Mononuclear cell (primary cell): ENCODE data around the gene STMP1. TPM values are rescaled to one million over a fixed set of nuclear protein-coding genes. Genes with fewer than 3 reads are reported as not detected.

ENCODE experiments used
- H3K27me3 ChIP-seq: 2 replicates; pipeline ENCODE4 v1.6.0; 2011; ENCODE audit warnings: low read length, control low read depth; ENCODE audit not compliant: insufficient read depth
- H3K4me1 ChIP-seq: 2 replicates; pipeline ENCODE4 v1.5.1; 2011; ENCODE audit warnings: mild to moderate bottlenecking, low read length, control low read depth; ENCODE audit not compliant: insufficient read depth
- H3K4me3 ChIP-seq: 2 replicates; pipeline ENCODE4 v1.5.1; 2011; ENCODE audit warnings: mild to moderate bottlenecking, low read length, moderate library complexity
- H3K9me3 ChIP-seq: 2 replicates; pipeline ENCODE4 v1.5.1; 2011; ENCODE audit warnings: low read depth, mild to moderate bottlenecking, control low read depth, low read length
- total RNA-seq: library from RNA; depleted of rRNA; stranded (reverse); fragments of >200 nt; gene quantifications from one replicate; pipeline ENCODE4 v1.2.3, GENCODE V29; 2012

Gene STMP1
- total RNA-seq, 1 donor, result 15.5 TPM

- Histone ChIP-seq H3K4me3 (no peak overlapping the region), H3K27me3 (no peaks in the 10 kb centered on the region), H3K4me1 (no peaks in the 10 kb centered on the region), H3K9me3 (no peaks in the 10 kb centered on the region)
Observed at GRCh38 chr7:135706038-135706742, 43.9 kb downstream of the STMP1 start.

- no peaks in the 10 kb centered on the region for H3K4me1 ChIP-seq
- H3K27me3 ChIP-seq, result no peaks in the 10 kb centered on the region
- no peaks in the 10 kb centered on the region for H3K9me3 ChIP-seq
- no peak overlapping the region for H3K4me3 ChIP-seq
Observed at GRCh38 chr7:135706858-135707569, 44.7 kb downstream of the STMP1 start.

- H3K9me3 ChIP-seq, result no peaks in the 10 kb centered on the region
- no peak overlapping the region for H3K4me3 ChIP-seq
- no peaks in the 10 kb centered on the region for H3K27me3 ChIP-seq
- no peaks in the 10 kb centered on the region for H3K4me1 ChIP-seq
Observed at GRCh38 chr7:135707570-135707966, 45.3 kb downstream of the STMP1 start.

DNA sequence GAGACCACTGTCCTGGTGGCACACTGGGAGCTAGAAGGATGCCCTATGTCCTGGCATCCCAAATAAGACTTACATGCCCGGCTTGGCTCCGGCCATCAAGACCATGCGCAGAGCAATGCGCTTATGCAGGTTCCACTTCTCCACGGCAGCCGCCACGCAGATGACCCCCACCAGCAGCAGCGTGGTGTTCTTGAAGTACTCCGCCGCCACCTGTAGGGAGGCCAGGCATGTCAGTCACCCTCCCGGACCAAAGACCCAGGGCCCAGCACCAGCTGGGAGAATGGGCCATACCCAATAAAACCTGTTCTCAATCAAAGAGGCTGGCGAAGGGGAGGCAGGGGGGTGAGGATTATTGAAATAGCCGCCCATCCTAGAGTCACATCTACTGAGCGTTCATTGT is 45.7 kb downstream of the STMP1 start:
- Histone ChIP-seq H3K9me3 (no peaks in the 10 kb centered on the region), H3K4me1 (no peaks in the 10 kb centered on the region), H3K27me3 (no peaks in the 10 kb centered on the region), H3K4me3 (no peak overlapping the region)

DNA sequence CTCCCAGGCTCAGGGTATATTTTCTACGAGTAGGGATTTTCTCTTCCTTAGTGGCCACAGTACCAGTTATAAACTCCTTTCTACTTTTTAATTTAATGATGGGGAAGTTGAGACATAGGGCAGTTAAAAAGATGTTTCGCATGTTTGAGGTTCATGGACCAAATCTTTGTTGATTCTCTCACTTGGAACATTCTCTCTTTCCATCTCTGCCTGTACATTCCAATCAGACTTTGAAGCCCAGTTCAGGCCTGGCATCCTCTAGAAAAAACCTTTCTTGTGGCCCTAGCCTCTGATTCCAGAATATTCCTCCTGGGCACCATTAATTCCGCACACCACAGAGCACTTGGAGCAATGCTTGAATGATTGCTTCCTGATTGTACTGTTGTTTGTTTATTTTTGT is 47.2 kb downstream of the STMP1 start:
- Histone ChIP-seq H3K4me3 (no peak overlapping the region), H3K4me1 (no peaks in the 10 kb centered on the region), H3K9me3 (no peaks in the 10 kb centered on the region), H3K27me3 (no peaks in the 10 kb centered on the region)

DNA sequence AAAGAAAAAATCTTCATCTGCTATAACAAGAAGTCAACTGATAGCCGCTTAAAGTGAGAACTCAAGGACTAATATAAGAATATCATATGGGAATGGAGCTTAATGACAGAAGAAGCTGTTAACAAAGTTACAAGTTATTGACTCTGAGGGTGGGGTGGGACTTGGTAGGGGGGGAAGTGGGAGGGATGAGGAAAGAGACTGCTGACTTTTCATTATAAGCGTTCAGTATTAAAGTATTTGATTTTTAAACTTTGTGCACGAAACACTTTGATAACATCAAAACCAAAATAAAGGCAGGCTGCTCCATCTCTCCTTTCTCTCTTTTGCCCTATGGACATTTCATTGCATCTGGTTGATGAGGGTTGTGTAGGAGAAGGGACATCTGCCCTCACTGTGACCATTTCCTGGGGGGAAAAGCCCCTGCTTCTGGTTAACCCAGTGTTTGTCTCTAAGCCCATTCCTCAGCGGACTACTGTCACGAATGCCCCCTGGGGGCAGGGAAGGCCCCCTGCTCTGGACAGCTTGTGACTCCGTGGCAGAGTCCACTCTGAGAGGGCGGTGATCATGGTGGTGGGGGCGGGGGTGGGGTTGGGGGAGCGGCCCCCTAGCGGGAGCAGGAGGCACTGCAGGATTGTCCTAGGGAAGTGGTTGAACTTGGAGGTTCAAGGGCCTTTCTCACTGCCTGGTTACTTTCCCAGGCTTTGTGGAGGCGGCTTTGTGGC is 48.3 kb downstream of the STMP1 start:
- Histone ChIP-seq H3K27me3 (no peaks in the 10 kb centered on the region), H3K4me1 (no peaks in the 10 kb centered on the region), H3K9me3 (no peaks in the 10 kb centered on the region), H3K4me3 (no peak overlapping the region)

DNA sequence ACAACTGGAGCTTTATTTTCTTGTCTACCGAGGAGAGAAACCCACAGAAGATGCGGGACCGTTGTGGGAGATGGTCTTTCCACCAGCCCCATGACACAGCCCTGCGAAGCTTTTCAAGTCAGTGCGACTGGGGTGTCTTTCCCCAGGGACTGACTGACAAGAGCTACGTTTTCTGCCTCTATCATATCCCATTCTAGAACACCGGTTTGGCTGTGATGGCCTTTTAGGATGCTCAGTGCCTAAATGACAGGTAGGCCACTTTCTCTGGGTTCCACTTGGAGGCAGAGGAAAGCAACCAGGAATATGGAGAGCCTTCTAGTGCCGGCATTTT is 48.8 kb downstream of the STMP1 start:
- Histone ChIP-seq H3K4me3 (no peak overlapping the region), H3K27me3 (no peaks in the 10 kb centered on the region), H3K4me1 (no peaks in the 10 kb centered on the region), H3K9me3 (no peaks in the 10 kb centered on the region)

DNA sequence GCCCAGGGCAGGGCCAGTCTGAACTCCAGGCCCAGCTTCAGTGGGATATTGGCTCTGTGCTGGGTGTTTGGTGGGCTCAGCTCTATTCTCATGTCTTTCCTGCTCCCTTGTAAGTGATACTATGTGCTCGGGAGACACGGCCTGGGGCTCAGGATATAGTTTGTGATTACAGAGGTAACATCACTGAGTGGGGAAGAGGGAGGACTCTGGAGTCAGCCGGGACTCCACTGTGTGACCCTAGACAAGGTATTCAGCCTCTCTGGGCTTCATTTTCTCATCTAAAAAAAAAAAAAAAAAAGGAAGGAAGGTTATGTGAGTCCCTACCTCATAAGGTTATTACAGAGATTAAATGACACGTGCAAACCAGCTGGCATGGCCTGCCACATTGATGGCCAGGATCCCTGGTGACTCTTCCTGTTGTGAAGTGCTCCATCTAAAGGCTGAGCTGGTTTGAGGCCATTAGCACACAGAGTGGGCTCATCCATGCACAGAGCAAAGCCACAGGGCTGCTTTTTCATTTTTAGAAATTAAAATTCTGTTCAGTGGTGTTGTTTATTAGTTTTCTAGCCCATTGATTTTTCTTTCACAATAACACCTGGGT is 50.0 kb downstream of the STMP1 start:
- H3K9me3 ChIP-seq, result no peaks in the 10 kb centered on the region
- H3K4me1 ChIP-seq, result no peaks in the 10 kb centered on the region
- no peaks in the 10 kb centered on the region for H3K27me3 ChIP-seq
- no peak overlapping the region for H3K4me3 ChIP-seq

DNA sequence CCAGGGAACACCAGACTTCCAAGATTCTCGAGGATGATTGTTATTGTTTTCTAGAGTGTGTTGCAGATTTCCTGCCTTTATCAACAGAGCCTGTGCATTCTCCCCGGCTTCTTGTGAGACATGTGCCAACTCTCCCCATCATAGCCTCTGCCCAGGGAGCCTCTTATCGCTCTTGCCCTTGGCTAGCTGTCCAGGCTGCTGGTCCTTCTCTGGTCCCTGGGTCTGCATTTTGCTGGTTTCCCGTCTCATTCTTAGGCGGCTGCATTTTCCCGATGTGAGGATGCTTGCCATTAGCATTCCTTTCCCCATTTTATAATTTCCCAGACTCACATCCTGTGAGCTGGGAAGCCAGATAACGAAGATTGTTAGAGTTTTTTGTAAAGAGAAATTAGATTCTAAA is 50.5 kb downstream of the STMP1 start:
- H3K4me3 ChIP-seq, result no peak overlapping the region
- H3K9me3 ChIP-seq, result no peaks in the 10 kb centered on the region
- H3K27me3 ChIP-seq, result no peaks in the 10 kb centered on the region
- H3K4me1 ChIP-seq, result no peaks in the 10 kb centered on the region

DNA sequence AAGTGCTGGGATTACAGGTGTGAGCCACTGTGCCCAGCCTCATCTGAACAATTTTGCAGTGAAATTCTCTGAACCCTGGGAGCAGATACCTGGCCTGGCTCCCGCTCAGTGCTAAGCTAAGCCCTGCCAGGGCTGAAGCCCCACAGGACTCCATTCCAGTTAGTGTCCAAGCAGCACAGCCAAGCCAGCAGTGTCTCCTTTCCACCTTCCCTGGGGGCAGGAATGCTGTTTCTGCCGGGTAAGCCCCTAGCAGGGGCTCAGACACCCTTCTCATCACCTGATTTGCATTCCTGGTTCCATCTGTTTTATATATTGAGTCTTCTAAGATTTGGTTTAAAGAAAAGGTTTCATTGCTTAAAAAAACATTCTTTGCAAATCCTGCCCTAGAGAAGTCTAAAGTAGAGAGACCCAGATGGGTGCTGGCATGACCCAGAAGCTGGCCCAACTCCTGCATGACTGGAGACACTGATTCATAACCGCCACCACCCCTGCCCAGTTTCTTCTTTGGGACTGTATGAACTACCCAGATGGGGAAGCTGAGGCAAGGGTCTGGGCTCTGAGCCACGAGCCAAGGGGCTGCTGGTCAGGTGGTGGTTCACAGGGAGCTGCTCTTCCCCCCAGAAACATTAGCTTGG is 51.6 kb downstream of the STMP1 start:
- H3K27me3 ChIP-seq, result no peaks in the 10 kb centered on the region
- no peaks in the 10 kb centered on the region for H3K9me3 ChIP-seq
- no peak overlapping the region for H3K4me3 ChIP-seq
- no peaks in the 10 kb centered on the region for H3K4me1 ChIP-seq

DNA sequence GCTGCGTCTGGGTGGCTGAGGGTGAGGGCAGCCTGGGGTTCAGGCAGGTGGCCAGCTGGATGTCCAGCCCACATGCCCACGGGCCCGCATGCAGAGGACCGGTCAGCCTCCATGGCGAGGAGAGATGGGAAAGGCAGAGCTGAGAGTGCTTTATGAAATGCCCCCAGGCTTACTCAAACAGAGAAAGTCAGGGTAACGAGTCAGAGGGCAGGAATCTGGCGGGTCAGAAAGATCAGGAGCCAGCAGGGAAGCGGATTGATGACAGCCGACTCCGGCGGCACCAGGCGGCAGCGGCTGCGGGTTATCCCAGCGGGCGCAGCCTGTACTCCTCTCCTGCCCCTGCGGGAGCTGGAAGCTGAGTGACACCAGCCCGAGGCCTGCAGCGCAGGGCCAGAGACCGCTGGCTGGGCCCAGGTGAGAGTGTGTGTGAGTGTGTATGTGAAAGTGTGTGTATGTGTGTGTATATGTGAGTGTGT is 52.3 kb downstream of the STMP1 start:
- Histone ChIP-seq H3K9me3 (no peaks in the 10 kb centered on the region), H3K4me3 (no peak overlapping the region), H3K27me3 (no peaks in the 10 kb centered on the region), H3K4me1 (no peaks in the 10 kb centered on the region)

- Histone ChIP-seq H3K9me3 (no peaks in the 10 kb centered on the region), H3K27me3 (no peaks in the 10 kb centered on the region), H3K4me1 (no peaks in the 10 kb centered on the region)
Observed at GRCh38 chr7:135715055-135715522, 52.8 kb downstream of the STMP1 start.

GRCh38 chr7:135715673-135716072 is 53.4 kb downstream of the STMP1 start:
- H3K27me3 ChIP-seq, result no peaks in the 10 kb centered on the region
- no peaks in the 10 kb centered on the region for H3K9me3 ChIP-seq
- no peak overlapping the region for H3K4me3 ChIP-seq
- no peaks in the 10 kb centered on the region for H3K4me1 ChIP-seq

More at GRCh38 chr7:135715055-135715522, 52.8 kb downstream of the STMP1 start:
- H3K4me3 ChIP-seq, result no peak overlapping the region

- Histone ChIP-seq H3K4me1 (no peaks in the 10 kb centered on the region), H3K27me3 (no peaks in the 10 kb centered on the region), H3K4me3 (no peak overlapping the region), H3K9me3 (no peaks in the 10 kb centered on the region)
Observed at GRCh38 chr7:135716677-135717238, 54.4 kb downstream of the STMP1 start.
